IMR-90 (cell line): ENCODE measurements around the gene HOXB2. TPM values are rescaled to one million over a fixed set of nuclear protein-coding genes. Genes with fewer than 3 reads are reported as not detected.
A peak's percentile ranks its signal among the peaks of the same experiment; 100 is the strongest.

ENCODE experiments used
- ATAC-seq: fragments of 200-7000 bp; cut with Tn5 transposase; 2 replicates; pipeline ENCODE4 v1.9.1; 2020; ENCODE audit warnings: low read depth, mild to moderate bottlenecking, moderate library complexity
- BruUV-seq: library from RNA; stranded (reverse); fragments of 400-500 nt; replicated peaks from 2 replicates; lab custom pipeline; 2021; lab: Mats Ljungman, UMichigan
- CTCF ChIA-PET: fragments of 300-600 bp; formaldehyde crosslinking; extraction: SDS; loops from one replicate; lab custom pipeline; 2021; ENCODE audit warnings: antibody characterized with exemption; lab: Yijun Ruan, JAX
- POLR2A ChIA-PET: fragments of 300-600 bp; sonication (Branson Sonifier 250); formaldehyde crosslinking; loops from one replicate; lab custom pipeline; 2022; ENCODE audit warnings: antibody characterized with exemption; ENCODE audit not compliant: unreplicated experiment; lab: Charles Lee
- DNase-seq: peaks from one replicate; pipeline ENCODE4 v3.0.0; 2013
- H2AFZ ChIP-seq: replicated peaks from 2 replicates; pipeline ENCODE3; 2013; ENCODE audit warnings: low read length, mild to moderate bottlenecking; ENCODE audit not compliant: poor library complexity
- H2AK5ac ChIP-seq: 2 replicates; pipeline ENCODE4 v1.6.1; 2013; ENCODE audit warnings: low read depth, low read length, inconsistent platforms
- H2AK9ac ChIP-seq: replicated peaks from 2 replicates; pipeline ENCODE3; 2013; ENCODE audit warnings: mild to moderate bottlenecking, low read depth, low read length, moderate library complexity; ENCODE audit not compliant: poor library complexity
- H2BK120ac ChIP-seq: 2 replicates; pipeline ENCODE4 v1.6.1; 2013; ENCODE audit warnings: low read depth, low read length, inconsistent platforms
- H2BK15ac ChIP-seq: 3 replicates; pipeline ENCODE4 v1.6.1; 2013; ENCODE audit warnings: low read depth, low read length, inconsistent platforms
- H2BK20ac ChIP-seq: 2 replicates; pipeline ENCODE4 v1.6.1; 2013; ENCODE audit warnings: low read depth, mild to moderate bottlenecking, inconsistent platforms, low read length, moderate library complexity
- H2BK5ac ChIP-seq: 2 replicates; pipeline ENCODE4 v1.6.1; 2013; ENCODE audit warnings: mild to moderate bottlenecking, low read depth, low read length, inconsistent platforms; ENCODE audit not compliant: poor library complexity, severe bottlenecking
- H3K14ac ChIP-seq: replicated peaks from 2 replicates; pipeline ENCODE4 v1.6.1; 2013; ENCODE audit warnings: low read depth, low read length, inconsistent platforms
- H3K18ac ChIP-seq: 2 replicates; pipeline ENCODE4 v1.6.1; 2013; ENCODE audit warnings: low read depth, low read length, control low read depth
- H3K23ac ChIP-seq: 2 replicates; pipeline ENCODE4 v1.6.1; 2013; ENCODE audit warnings: low read depth, low read length, inconsistent platforms
- H3K27ac ChIP-seq: 2 replicates; pipeline ENCODE4 v1.5.1; 2013; ENCODE audit warnings: mild to moderate bottlenecking, control low read depth, low read length; ENCODE audit not compliant: insufficient read depth
- H3K27me3 ChIP-seq: 2 replicates; pipeline ENCODE4 v1.6.1; 2013; ENCODE audit warnings: low read length; ENCODE audit not compliant: control insufficient read depth, insufficient read depth
- H3K36me3 ChIP-seq: 2 replicates; pipeline ENCODE4 v1.6.1; 2013; ENCODE audit warnings: low read length, mixed read lengths; ENCODE audit not compliant: control insufficient read depth, insufficient read depth
- H3K4ac ChIP-seq: 2 replicates; pipeline ENCODE4 v1.6.1; 2013; ENCODE audit warnings: low read depth, low read length, inconsistent platforms
- H3K4me1 ChIP-seq: 2 replicates; pipeline ENCODE4 v1.6.1; 2013; ENCODE audit warnings: low read length, mixed read lengths; ENCODE audit not compliant: control insufficient read depth, insufficient read depth
- H3K4me2 ChIP-seq: 2 replicates; pipeline ENCODE4 v1.6.1; 2013; ENCODE audit warnings: low read depth, mild to moderate bottlenecking, control low read depth, low read length, moderate library complexity
- H3K4me3 ChIP-seq: 2 replicates; pipeline ENCODE4 v1.5.1; 2013; ENCODE audit warnings: low read depth, mild to moderate bottlenecking, control low read depth, low read length, moderate library complexity; ENCODE audit not compliant: insufficient read depth
- H3K56ac ChIP-seq: 2 replicates; pipeline ENCODE4 v1.6.1; 2013; ENCODE audit warnings: low read length, inconsistent platforms; ENCODE audit not compliant: insufficient read depth; ENCODE audit errors: extremely low read depth
- H3K79me1 ChIP-seq, 2 experiments: 2 replicates each; pipeline ENCODE4 v1.6.1; 2013; ENCODE audit warnings: low read length in 2 of 2, inconsistent platforms in 1 of 2, low read depth in 1 of 2
- H3K9ac ChIP-seq: 2 replicates; pipeline ENCODE4 v1.6.1; 2013; ENCODE audit warnings: low read depth, low read length, control low read depth
- H3K9me1 ChIP-seq: 2 replicates; pipeline ENCODE4 v1.6.1; 2013; ENCODE audit warnings: low read length, inconsistent platforms; ENCODE audit not compliant: insufficient read depth
- H3K9me3 ChIP-seq: 2 replicates; pipeline ENCODE4 v1.6.1; 2013; ENCODE audit warnings: low read length; ENCODE audit not compliant: control insufficient read depth, insufficient read depth
- H4K20me1 ChIP-seq: 2 replicates; pipeline ENCODE4 v1.6.1; 2013; ENCODE audit warnings: low read length, inconsistent platforms; ENCODE audit not compliant: insufficient read depth
- H4K5ac ChIP-seq: 2 replicates; pipeline ENCODE4 v1.6.1; 2013; ENCODE audit warnings: mild to moderate bottlenecking, low read depth, low read length, control low read depth
- H4K8ac ChIP-seq, 2 experiments: 2 replicates each; pipeline ENCODE4 v1.6.1; 2013; ENCODE audit warnings: low read depth in 2 of 2, low read length in 2 of 2, control low read depth in 1 of 2, inconsistent platforms in 1 of 2
- H4K91ac ChIP-seq: 2 replicates; pipeline ENCODE4 v1.6.1; 2013; ENCODE audit warnings: low read depth, low read length, inconsistent platforms; ENCODE audit not compliant: insufficient read depth
- CEBPB ChIP-seq: IDR thresholded peaks from 2 replicates; pipeline ENCODE4 v1.6.1; 2012; ENCODE audit warnings: low read depth, low read length, improper control_type of control experiment
- RAD21 ChIP-seq: IDR thresholded peaks from 2 replicates; pipeline ENCODE4 v1.6.1; 2012; ENCODE audit warnings: low read length, improper control_type of control experiment
- WGBS, 2 experiments: methylation state at CpG; one replicate each; pipeline versions ENCODE4 v1.1.5 to v1.1.7; 2013; ENCODE audit warnings: missing lambda C conversion rate in 2 of 2; ENCODE audit not compliant: insufficient read length in 1 of 2; ENCODE audit errors: extremely low coverage in 2 of 2; 5-methylcytosine and 5-hydroxymethylcytosine counted together
- dilution Hi-C: fragments of 300-500 bp; cut with HindIII; formaldehyde crosslinking; loops from one replicate; pipeline ENCODE4 v1.14.3; 2018; ENCODE audit warnings: low sequenced_read_pairs; ENCODE audit not compliant: unreplicated experiment
- in situ Hi-C: fragments of 300-500 bp; cut with MboI; formaldehyde crosslinking; loops from 3 replicates; pipeline ENCODE4 v1.14.3; 2019; ENCODE audit warnings: low sequenced_read_pairs, inconsistent platforms, mixed read lengths
- intact Hi-C: fragments of 100-400 bp; cut with micrococcal nuclease; formaldehyde crosslinking; loops from 2 replicates; pipeline ENCODE4 v1.10.0; 2022
- polyA plus RNA-seq, 3 experiments: library from polyadenylated mRNA; depleted of rRNA; stranded (reverse); fragments of >200 nt; gene quantifications; 2 replicates each; pipeline ENCODE4 v1.2.3, GENCODE V29; 2012; ENCODE audit warnings: low replicate concordance in 1 of 3
- total RNA-seq: library from RNA; depleted of rRNA; stranded (reverse); fragments of >200 nt; gene quantifications from 2 replicates; pipeline ENCODE4 v1.2.3, GENCODE V29; 2012

Gene HOXB2
- total and polyA plus RNA-seq, 2 of the 4 experiments (the other 2 are of a cell fraction) = 2.7 to 29.9 TPM

DNA sequence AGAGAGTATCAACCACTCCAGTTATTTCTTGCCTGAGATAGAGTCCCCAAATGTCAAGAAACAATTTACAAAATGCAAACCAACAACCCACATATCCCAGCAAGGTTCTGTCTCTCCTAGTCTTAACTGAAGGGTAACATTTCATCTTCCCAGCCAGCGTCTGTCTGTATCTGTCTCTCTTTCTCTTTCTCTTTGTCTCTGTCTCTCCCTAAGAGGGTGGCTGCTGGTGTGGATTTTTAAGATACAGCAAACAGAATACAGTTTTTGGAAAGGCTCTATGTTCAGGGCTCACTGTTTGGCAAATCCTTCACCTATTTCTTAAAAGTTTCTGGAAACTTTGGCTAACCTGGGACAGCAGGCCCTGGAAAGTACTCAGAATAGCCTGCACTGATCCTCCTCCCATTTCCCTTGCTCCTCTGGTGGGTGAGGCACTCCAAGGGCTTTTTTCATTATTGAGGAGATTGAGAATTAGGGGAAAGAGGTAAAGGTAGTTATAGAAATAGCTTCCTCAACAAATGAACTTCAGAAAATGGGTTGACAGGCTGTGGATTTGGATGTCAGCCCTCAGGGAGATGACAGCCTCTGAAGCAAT is 27.0 kb upstream of the HOXB2 start:
- Histone ChIP-seq H2AK9ac (peak overlapping the region; percentile 90), H3K27me3 (no peaks in the 10 kb centered on the region), H4K20me1 (peaks cover 8% of the 10 kb centered on the region), H2BK120ac (peak overlapping the region; percentile 78), H3K27ac (peak overlapping the region; percentile 99), H2BK15ac (peak overlapping the region; percentile 75), H3K4me3 (peak overlapping the region; percentile 45), H3K9ac (peak overlapping the region; percentile 96), H3K4me1 (peaks cover 34% of the 10 kb centered on the region), H4K8ac (peak overlapping the region; percentile 77 to 97), H3K14ac (peak overlapping the region; percentile 98), H3K4me2 (peak overlapping the region; percentile 83), H3K36me3 (peaks cover 57% of the 10 kb centered on the region), H2BK20ac (peak overlapping the region; percentile 90), H2AK5ac (peak overlapping the region; percentile 97), H4K91ac (peak overlapping the region; percentile 95), H3K9me3 (no peaks in the 10 kb centered on the region), H3K4ac (peak overlapping the region; percentile 97), H2AFZ (no peak overlapping the region), H3K18ac (peak overlapping the region; percentile 73), H3K79me1 (peaks cover 0 to 2% of the 10 kb centered on the region in 2 experiments; a peak in 1 of 4 replicates), H4K5ac (peak overlapping the region; percentile 96), H3K9me1 (peaks cover 6% of the 10 kb centered on the region), H3K23ac (peak overlapping the region; percentile 100), H3K56ac (peak overlapping the region; percentile 96), H2BK5ac (peak overlapping the region; percentile 99)
- ChIA-PET POLR2A (interaction anchor here (0.6 kb wide), 1 partner anchor 31 kb away, joined by 5 read pairs; no protein-coding TSS in a partner anchor), CTCF (no interaction called here)
- no TSS peak for BruUV-seq
- TF ChIP-seq CEBPB (peak; percentile 11; the same call in 1 of the 2 replicates), RAD21 (no peak)
- intact Hi-C loops (loop anchor here (2.0 kb wide), 1 partner anchor 21 kb away; the partner anchor contains the start of gene HOXB5), in situ Hi-C loops (no loop called here), dilution Hi-C loops (no loop called here)
- no peak for ATAC-seq
- WGBS, 2 experiments = no CpG with 5 or more reads among the region's 1 CpG
- no peak for DNase-seq
